K562 (cell line): ENCODE results near the gene PTP4A2. TPM values are rescaled to one million over a fixed set of nuclear protein-coding genes. Genes with fewer than 3 reads are reported as not detected.

ENCODE experiments used
- BCOR ChIP-seq: fragments of 450-650 bp; IDR thresholded peaks from 2 replicates; pipeline ENCODE4 v1.6.1; 2016
- CCAR2 ChIP-seq: fragments of 200-400 bp; formaldehyde crosslinking; IDR thresholded peaks from 2 replicates; pipeline ENCODE4 v1.6.1; 2017; ENCODE audit warnings: mild to moderate bottlenecking, low read depth, low read length
- L3MBTL2 ChIP-seq: fragments of 450-650 bp; IDR thresholded peaks from 2 replicates; pipeline ENCODE4 v1.6.1; 2016; ENCODE audit warnings: mild to moderate bottlenecking, moderate library complexity
- SIX5 ChIP-seq, 2 experiments: IDR thresholded peaks; 2 replicates each; pipeline ENCODE4 v1.6.1; 2011; ENCODE audit warnings: low read length in 2 of 2, borderline replicate concordance in 1 of 2, low read depth in 1 of 2, mild to moderate bottlenecking in 1 of 2, moderate library complexity in 1 of 2; ENCODE audit not compliant: insufficient read depth in 1 of 2
- ZBTB1 ChIP-seq: sonication (generic); formaldehyde crosslinking; IDR thresholded peaks from 2 replicates; pipeline ENCODE4 v1.8.1; 2023; ENCODE audit warnings: missing genetic modification reagents, low read depth, mild to moderate bottlenecking, borderline replicate concordance
- ZNF143 ChIP-seq: sonication (generic); formaldehyde crosslinking; IDR thresholded peaks from 2 replicates; pipeline ENCODE4 v1.9.0; 2022; ENCODE audit warnings: mild to moderate bottlenecking, missing genetic modification reagents
- polyA plus RNA-seq, 8 experiments: library from polyadenylated mRNA; depleted of rRNA in 4 of 8; stranded (reverse) in 5 of 8; unstranded in 3 of 8; fragments of >200 nt; fragmentation: Nextera tagmentation in 2 of 8; fragmentation: Illumina TruSeq in 1 of 8; extraction: Ambion mirVana in 2 of 8; extraction: Trizol in 1 of 8; gene quantifications; 2 replicates each; pipeline versions ENCODE4 v1.2.1 to v1.2.3, GENCODE V29; 2011 to 2014; ENCODE audit warnings: inconsistent platforms in 1 of 8, missing spikeins in 1 of 8
- total RNA-seq, 7 experiments: library from RNA; depleted of rRNA in 6 of 7; stranded (reverse); fragments of >200 nt in 6 of 7; fragmentation: Illumina TruSeq in 2 of 7; extraction: Trizol in 2 of 7; gene quantifications; 2 replicates each; pipeline versions ENCODE4 v1.2.1 to v1.2.3, GENCODE V29; 2011 to 2021; ENCODE audit warnings: low replicate concordance in 1 of 7
- TF ChIP-seq, protein P1 (sequence below): sonication (generic); formaldehyde crosslinking; IDR thresholded peaks from 2 replicates; pipeline ENCODE4 v1.9.0; 2022; ENCODE audit warnings: mild to moderate bottlenecking, missing genetic modification reagents
- TF ChIP-seq, protein P2 (sequence below): fragments of 450-650 bp; formaldehyde crosslinking; IDR thresholded peaks from 2 replicates; pipeline ENCODE4 v1.4.0; 2020; ENCODE audit warnings: mild to moderate bottlenecking
- TF ChIP-seq, protein P3 (sequence below): fragments of 450-650 bp; IDR thresholded peaks from 2 replicates; pipeline ENCODE4 v1.6.1; 2016; ENCODE audit warnings: low read depth, mild to moderate bottlenecking, moderate library complexity

Gene PTP4A2
- total and polyA plus RNA-seq, 9 of the 15 experiments (the other 6 are each of a cell fraction or from before 2014, with no cell fraction given): 197 to 870 (median 480) TPM

DNA sequence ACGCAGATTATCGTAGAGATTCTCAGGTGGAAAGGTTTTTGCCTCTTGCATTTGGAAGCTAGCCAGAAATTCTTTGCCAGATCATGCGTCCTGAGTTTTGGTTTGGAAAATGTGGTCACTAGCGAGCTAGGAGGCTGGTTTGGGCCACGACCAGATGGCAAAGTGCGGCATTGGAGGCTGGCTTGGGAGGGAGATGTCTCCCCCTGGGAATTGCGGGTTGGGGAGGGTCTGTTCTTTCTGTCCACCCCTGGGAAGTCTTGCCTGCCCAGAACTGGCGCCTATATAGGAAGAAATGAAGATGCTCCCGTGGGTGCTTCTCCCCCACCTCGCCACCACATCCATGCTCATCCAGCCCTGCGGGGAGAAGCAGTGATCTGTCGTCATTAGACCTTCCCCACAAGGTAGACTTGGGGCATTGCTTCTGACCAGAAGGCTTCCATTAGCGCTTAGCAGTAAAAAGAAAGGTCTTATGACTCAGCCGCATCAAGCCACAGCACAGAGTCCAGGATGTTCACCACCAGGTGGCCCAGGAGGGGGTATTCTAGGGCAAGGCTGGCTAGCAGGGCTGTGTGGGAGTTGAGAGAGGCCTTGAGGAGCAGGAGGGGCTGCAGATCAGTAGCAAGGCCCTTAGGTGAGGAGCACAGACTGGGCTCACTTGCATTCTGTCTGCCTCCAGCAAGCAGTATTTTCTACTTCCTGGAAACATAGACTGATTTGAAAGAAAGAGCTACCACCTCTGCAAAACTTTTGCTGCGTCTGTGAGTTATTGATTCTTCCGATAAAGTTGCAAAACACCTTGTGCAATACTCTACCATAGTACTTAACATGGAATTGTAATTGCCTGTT, 1.5 kb upstream of the PTP4A2 start (continued):
- TF ChIP-seq ZBTB1 (CRISPR knock-in tag) (no peak), CCAR2 (no peak), SIX5 (IDR thresholded peaks at IDR 0.05; ENCODE audit: borderline replicate concordance in 1 of 2, insufficient read depth in 1 of 2, low read depth in 1 of 2, low read length in 2 of 2) (no peak), BCOR (peak; percentile 42; the same call in 1 of the 2 replicates), L3MBTL2 (peak; percentile 66; the same call in 1 of the 2 replicates), ZNF143 (CRISPR knock-in tag) (no peak)
- TF ChIP-seq, protein P1, sequence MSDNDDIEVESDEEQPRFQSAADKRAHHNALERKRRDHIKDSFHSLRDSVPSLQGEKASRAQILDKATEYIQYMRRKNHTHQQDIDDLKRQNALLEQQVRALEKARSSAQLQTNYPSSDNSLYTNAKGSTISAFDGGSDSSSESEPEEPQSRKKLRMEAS (CRISPR knock-in tag): peak; percentile 63; the same call in 1 of the 2 replicates
- TF ChIP-seq, protein P2, sequence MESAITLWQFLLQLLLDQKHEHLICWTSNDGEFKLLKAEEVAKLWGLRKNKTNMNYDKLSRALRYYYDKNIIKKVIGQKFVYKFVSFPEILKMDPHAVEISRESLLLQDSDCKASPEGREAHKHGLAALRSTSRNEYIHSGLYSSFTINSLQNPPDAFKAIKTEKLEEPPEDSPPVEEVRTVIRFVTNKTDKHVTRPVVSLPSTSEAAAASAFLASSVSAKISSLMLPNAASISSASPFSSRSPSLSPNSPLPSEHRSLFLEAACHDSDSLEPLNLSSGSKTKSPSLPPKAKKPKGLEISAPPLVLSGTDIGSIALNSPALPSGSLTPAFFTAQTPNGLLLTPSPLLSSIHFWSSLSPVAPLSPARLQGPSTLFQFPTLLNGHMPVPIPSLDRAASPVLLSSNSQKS (CRISPR knock-in tag): no peak
- TF ChIP-seq, protein P3, sequence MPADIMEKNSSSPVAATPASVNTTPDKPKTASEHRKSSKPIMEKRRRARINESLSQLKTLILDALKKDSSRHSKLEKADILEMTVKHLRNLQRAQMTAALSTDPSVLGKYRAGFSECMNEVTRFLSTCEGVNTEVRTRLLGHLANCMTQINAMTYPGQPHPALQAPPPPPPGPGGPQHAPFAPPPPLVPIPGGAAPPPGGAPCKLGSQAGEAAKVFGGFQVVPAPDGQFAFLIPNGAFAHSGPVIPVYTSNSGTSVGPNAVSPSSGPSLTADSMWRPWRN: no peak
